ENCODE data around the gene EFCAB12.

Gene EFCAB12

DNA sequence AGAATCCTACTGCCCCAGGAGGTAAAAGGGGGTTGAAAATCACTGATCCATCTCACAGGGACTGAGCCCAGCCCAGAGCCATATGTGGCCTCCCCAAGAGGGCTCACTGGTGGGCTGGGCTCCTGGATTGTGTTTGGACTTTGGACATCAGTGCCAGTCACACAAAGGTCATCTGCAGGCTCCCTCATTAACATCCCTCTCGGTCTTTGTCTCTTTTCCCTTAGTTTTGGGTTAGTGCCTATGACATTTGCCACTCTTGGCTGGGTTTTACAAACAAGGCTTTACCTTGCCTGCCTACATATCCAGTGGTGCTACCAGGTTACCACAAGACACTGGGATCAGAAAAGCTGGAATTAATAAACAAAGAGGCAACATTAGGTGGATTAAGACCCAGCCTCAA, 39.5 kb upstream of the EFCAB12 start:
- Histone ChIP-seq H2BK120ac (ENCODE audit: low read depth, low read length) (no peak overlapping the region), H3K18ac (ENCODE audit: low read depth in 1 of 2, low read length in 2 of 2) (no peak overlapping the region), H2BK15ac (ENCODE audit: low read depth, poor library complexity, severe bottlenecking) (no peak overlapping the region), H3K79me1 (replicated peaks; ENCODE audit: low read length, poor library complexity, severe bottlenecking) (no peaks in the 10 kb centered on the region), H3K9me3 (ENCODE audit: control insufficient read depth, low read length) (no peaks in the 10 kb centered on the region), H3K4me1 (ENCODE audit: control insufficient read depth, insufficient read depth, low read depth, low read length) (no peaks in the 10 kb centered on the region), H3K14ac (ENCODE audit: low read length in 2 of 2) (no peak overlapping the region), H3K27me3 (ENCODE audit: control insufficient read depth in 1 of 2, insufficient read depth in 1 of 2, low read length in 2 of 2) (no peaks in the 10 kb centered on the region), H3K4me3 (ENCODE audit: insufficient read depth in 1 of 2, low read depth in 1 of 2, low read length in 2 of 2) (no peak overlapping the region), H3K36me3 (ENCODE audit: control insufficient read depth in 1 of 2, insufficient read depth in 2 of 2, low read depth in 1 of 2, low read length in 2 of 2) (peaks cover 9 to 63% of the 10 kb centered on the region in 2 experiments), H4K91ac (ENCODE audit: low read length) (no peak overlapping the region), H3K9ac (ENCODE audit: low read length) (no peak overlapping the region), H2BK5ac (ENCODE audit: low read depth, low read length, poor library complexity, severe bottlenecking) (no peak overlapping the region), H3K23ac (ENCODE audit: low read length in 2 of 2) (no peak overlapping the region), H2AK5ac (ENCODE audit: low read length, severe bottlenecking) (no peak overlapping the region), H4K8ac (ENCODE audit: low read length) (no peak overlapping the region), H3K4ac (ENCODE audit: low read depth in 1 of 2, low read length in 2 of 2) (no peak overlapping the region), H3K27ac (ENCODE audit: low read length, poor library complexity, severe bottlenecking) (no peak overlapping the region), H2AFZ (ENCODE audit: low read depth, low read length) (no peak overlapping the region), H3K4me2 (ENCODE audit: low read length, poor library complexity, severe bottlenecking) (no peak overlapping the region), H2BK12ac (ENCODE audit: low read length in 2 of 2) (no peak overlapping the region)
- WGBS: 67% methylated on average over 1 of the region's 1 CpG
- no peak for DNase-seq

GRCh38 chr3:129463716-129464115, 35.3 kb upstream of the EFCAB12 start:
- Histone ChIP-seq H3K9me3 (ENCODE audit: control insufficient read depth, low read length) (no peaks in the 10 kb centered on the region), H3K27ac (ENCODE audit: low read length, poor library complexity, severe bottlenecking) (no peak overlapping the region), H2BK12ac (ENCODE audit: low read length in 2 of 2) (no peak overlapping the region), H3K4me1 (ENCODE audit: control insufficient read depth, insufficient read depth, low read depth, low read length) (no peaks in the 10 kb centered on the region), H3K4ac (ENCODE audit: low read depth in 1 of 2, low read length in 2 of 2) (no peak overlapping the region), H3K14ac (ENCODE audit: low read length in 2 of 2) (no peak overlapping the region), H3K36me3 (ENCODE audit: control insufficient read depth in 1 of 2, insufficient read depth in 2 of 2, low read depth in 1 of 2, low read length in 2 of 2) (peaks cover 8 to 54% of the 10 kb centered on the region in 2 experiments), H3K27me3 (ENCODE audit: control insufficient read depth in 1 of 2, insufficient read depth in 1 of 2, low read length in 2 of 2) (no peaks in the 10 kb centered on the region), H4K91ac (ENCODE audit: low read length) (no peak overlapping the region), H3K4me2 (ENCODE audit: low read length, poor library complexity, severe bottlenecking) (no peak overlapping the region), H3K79me1 (replicated peaks; ENCODE audit: low read length, poor library complexity, severe bottlenecking) (peaks cover 2% of the 10 kb centered on the region), H3K9ac (ENCODE audit: low read length) (no peak overlapping the region), H3K18ac (ENCODE audit: low read depth in 1 of 2, low read length in 2 of 2) (no peak overlapping the region), H3K23ac (ENCODE audit: low read length in 2 of 2) (no peak overlapping the region), H2AFZ (ENCODE audit: low read depth, low read length) (no peak overlapping the region), H2AK5ac (ENCODE audit: low read length, severe bottlenecking) (no peak overlapping the region), H2BK15ac (ENCODE audit: low read depth, poor library complexity, severe bottlenecking) (no peak overlapping the region), H3K4me3 (ENCODE audit: insufficient read depth in 1 of 2, low read depth in 1 of 2, low read length in 2 of 2) (no peak overlapping the region), H2BK120ac (ENCODE audit: low read depth, low read length) (no peak overlapping the region), H2BK5ac (ENCODE audit: low read depth, low read length, poor library complexity, severe bottlenecking) (no peak overlapping the region), H4K8ac (ENCODE audit: low read length) (no peak overlapping the region)
- WGBS: 91% methylated on average over 2 of the region's 4 CpGs
- DNase-seq: no peak

DNA sequence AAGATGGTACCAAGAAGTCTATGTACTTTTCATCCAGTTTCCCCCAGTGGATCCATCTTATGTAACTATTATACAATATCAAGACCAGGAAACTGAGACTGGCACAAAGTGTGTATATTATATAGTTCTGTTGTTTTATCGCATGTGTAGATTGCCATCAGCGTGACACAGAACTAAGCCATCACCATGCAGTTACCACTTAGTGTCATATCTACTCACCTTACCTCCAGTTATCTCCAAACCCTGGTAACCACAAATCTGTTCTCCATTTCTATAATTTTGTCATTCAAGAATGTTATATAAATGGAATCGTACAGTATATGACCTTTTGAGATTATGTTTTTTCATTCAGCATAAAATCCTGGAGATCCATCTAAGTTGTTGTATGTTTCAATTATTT, 34.7 kb upstream of the EFCAB12 start:
- Histone ChIP-seq H4K8ac (ENCODE audit: low read length) (no peak overlapping the region), H2AK5ac (ENCODE audit: low read length, severe bottlenecking) (no peak overlapping the region), H3K9ac (ENCODE audit: low read length) (no peak overlapping the region), H3K27me3 (ENCODE audit: control insufficient read depth in 1 of 2, insufficient read depth in 1 of 2, low read length in 2 of 2) (no peaks in the 10 kb centered on the region), H3K14ac (ENCODE audit: low read length in 2 of 2) (no peak overlapping the region), H3K27ac (ENCODE audit: low read length, poor library complexity, severe bottlenecking) (no peak overlapping the region), H3K4me1 (ENCODE audit: control insufficient read depth, insufficient read depth, low read depth, low read length) (no peaks in the 10 kb centered on the region), H2BK5ac (ENCODE audit: low read depth, low read length, poor library complexity, severe bottlenecking) (no peak overlapping the region), H4K91ac (ENCODE audit: low read length) (no peak overlapping the region), H3K4me3 (ENCODE audit: insufficient read depth in 1 of 2, low read depth in 1 of 2, low read length in 2 of 2) (no peak overlapping the region), H3K79me1 (replicated peaks; ENCODE audit: low read length, poor library complexity, severe bottlenecking) (peaks cover 2% of the 10 kb centered on the region), H3K18ac (ENCODE audit: low read depth in 1 of 2, low read length in 2 of 2) (no peak overlapping the region), H3K9me3 (ENCODE audit: control insufficient read depth, low read length) (no peaks in the 10 kb centered on the region), H3K23ac (ENCODE audit: low read length in 2 of 2) (no peak overlapping the region), H2AFZ (ENCODE audit: low read depth, low read length) (no peak overlapping the region), H3K36me3 (ENCODE audit: control insufficient read depth in 1 of 2, insufficient read depth in 2 of 2, low read depth in 1 of 2, low read length in 2 of 2) (peaks cover 5 to 59% of the 10 kb centered on the region in 2 experiments), H2BK12ac (ENCODE audit: low read length in 2 of 2) (no peak overlapping the region), H3K4ac (ENCODE audit: low read depth in 1 of 2, low read length in 2 of 2) (no peak overlapping the region), H2BK120ac (ENCODE audit: low read depth, low read length) (no peak overlapping the region), H2BK15ac (ENCODE audit: low read depth, poor library complexity, severe bottlenecking) (no peak overlapping the region), H3K4me2 (ENCODE audit: low read length, poor library complexity, severe bottlenecking) (no peak overlapping the region)
- WGBS: no CpG with 5 or more reads among the region's 3 CpGs
- no peak for DNase-seq

DNA sequence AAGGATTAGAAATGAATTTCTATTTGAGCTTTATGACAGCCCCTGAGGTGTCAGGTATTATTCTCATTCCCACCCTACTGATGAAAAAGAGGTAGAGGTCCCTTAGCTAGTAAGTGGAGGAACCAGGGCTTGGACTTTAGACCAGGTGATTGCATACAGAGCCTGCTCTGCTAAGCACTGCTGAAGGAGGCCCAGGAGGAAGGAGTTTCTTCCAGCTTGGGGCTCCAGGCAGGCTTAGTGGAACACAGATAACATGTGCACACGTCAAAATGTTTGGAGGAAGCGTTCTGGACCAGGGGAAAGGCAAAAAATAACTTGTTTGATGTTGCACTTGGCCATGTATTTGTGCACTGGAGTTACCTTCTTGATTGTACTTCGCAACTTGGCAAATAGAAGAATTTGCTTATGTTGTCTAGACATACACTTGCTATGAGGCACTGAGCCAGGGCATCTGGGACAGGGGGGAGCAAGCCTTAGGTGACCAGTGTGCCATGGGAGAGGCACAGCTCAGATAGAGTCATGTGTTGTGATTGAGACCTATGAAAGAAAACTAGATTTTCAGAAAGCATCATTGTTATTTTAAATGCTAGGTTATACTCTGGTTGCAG, 34.0 kb upstream of the EFCAB12 start:
- no peaks in the 10 kb centered on the region for H3K27me3 ChIP-seq (ENCODE audit: control insufficient read depth in 1 of 2, insufficient read depth in 1 of 2, low read length in 2 of 2)
- no peak overlapping the region for H3K4ac ChIP-seq (ENCODE audit: low read depth in 1 of 2, low read length in 2 of 2)
- H2AFZ ChIP-seq (ENCODE audit: low read depth, low read length): no peak overlapping the region
- H2BK12ac ChIP-seq (ENCODE audit: low read length in 2 of 2): no peak overlapping the region
- no peak overlapping the region for H4K91ac ChIP-seq (ENCODE audit: low read length)
- no peak overlapping the region for H3K4me2 ChIP-seq (ENCODE audit: low read length, poor library complexity, severe bottlenecking)
- H3K9me3 ChIP-seq (ENCODE audit: control insufficient read depth, low read length): no peaks in the 10 kb centered on the region
- H4K8ac ChIP-seq (ENCODE audit: low read length): no peak overlapping the region
- no peak overlapping the region for H3K14ac ChIP-seq (ENCODE audit: low read length in 2 of 2)
- no peak overlapping the region for H2AK5ac ChIP-seq (ENCODE audit: low read length, severe bottlenecking)
- no peak for DNase-seq
- H3K79me1 ChIP-seq (replicated peaks; ENCODE audit: low read length, poor library complexity, severe bottlenecking): peaks cover 2% of the 10 kb centered on the region
- no peak overlapping the region for H2BK15ac ChIP-seq (ENCODE audit: low read depth, poor library complexity, severe bottlenecking)
- H3K36me3 ChIP-seq (ENCODE audit: control insufficient read depth in 1 of 2, insufficient read depth in 2 of 2, low read depth in 1 of 2, low read length in 2 of 2): peaks cover 3 to 54% of the 10 kb centered on the region in 2 experiments
- H3K23ac ChIP-seq (ENCODE audit: low read length in 2 of 2): no peak overlapping the region
- H3K9ac ChIP-seq (ENCODE audit: low read length): no peak overlapping the region
- H3K4me1 ChIP-seq (ENCODE audit: control insufficient read depth, insufficient read depth, low read depth, low read length): no peaks in the 10 kb centered on the region
- H3K27ac ChIP-seq (ENCODE audit: low read length, poor library complexity, severe bottlenecking): no peak overlapping the region
- no peak overlapping the region for H3K4me3 ChIP-seq (ENCODE audit: insufficient read depth in 1 of 2, low read depth in 1 of 2, low read length in 2 of 2)
- no peak overlapping the region for H2BK5ac ChIP-seq (ENCODE audit: low read depth, low read length, poor library complexity, severe bottlenecking)
- H3K18ac ChIP-seq (ENCODE audit: low read depth in 1 of 2, low read length in 2 of 2): no peak overlapping the region
- WGBS: 97% methylated on average over 3 of the region's 3 CpGs
- no peak overlapping the region for H2BK120ac ChIP-seq (ENCODE audit: low read depth, low read length)
